Measurements from ENCODE around the gene USP21. TPM values are rescaled to one million over a fixed set of nuclear protein-coding genes. Genes with fewer than 3 reads are reported as not detected.

Gene USP21
- total and polyA plus RNA-seq, 2 of the 8 experiments (the other 6 are each of a cell fraction or from before 2014, with no cell fraction given), result 23.9 to 36.3 TPM

DNA sequence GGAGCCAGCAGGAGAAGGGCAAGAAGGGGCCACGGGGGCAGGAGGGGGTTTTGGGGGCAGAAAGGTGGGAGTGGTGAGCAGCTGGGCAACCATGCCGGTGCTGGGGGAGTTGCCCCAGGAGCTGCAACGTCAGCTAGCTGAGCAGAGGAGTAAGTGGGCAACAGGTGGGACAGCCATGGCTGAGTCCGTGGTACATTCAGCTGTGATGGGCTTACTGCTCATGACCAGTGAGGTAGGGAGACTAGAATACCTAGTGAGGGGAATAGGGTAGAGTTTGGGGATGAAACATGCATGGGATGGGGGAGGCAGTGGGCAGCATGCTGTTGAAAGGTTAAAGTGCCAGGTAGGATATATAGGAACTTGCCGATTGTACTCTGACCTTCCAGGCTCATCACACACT, 2.4 kb downstream of the USP21 start:
- Histone ChIP-seq H3K23me2 (ENCODE audit: low read depth, low read length) (peaks cover 14% of the 10 kb centered on the region), H4K91ac (replicated peaks; ENCODE audit: insufficient read length, low read length) (no peak overlapping the region), H3K27me3 (replicated peaks in 1 of 4; ENCODE audit: control insufficient read depth in 3 of 4, extremely low read depth in 1 of 4, insufficient read depth in 3 of 4, low read length in 3 of 4) (no peaks in the 10 kb centered on the region), H3K4ac (replicated peaks; ENCODE audit: insufficient read length, low read depth, low read length) (no peak overlapping the region), H4K20me1 (replicated peaks in 1 of 2; ENCODE audit: control insufficient read depth in 1 of 2, insufficient read depth in 2 of 2, low read length in 2 of 2) (no peaks in the 10 kb centered on the region), H2AFZ (ENCODE audit: low read length) (no peak overlapping the region), H4K8ac (ENCODE audit: extremely low read depth, insufficient read depth, low read length) (no peak overlapping the region), H3K4me2 (ENCODE audit: insufficient read depth in 1 of 2, low read depth in 2 of 2, low read length in 2 of 2) (no peak overlapping the region), H3K56ac (replicated peaks; ENCODE audit: insufficient read length, low read depth, low read length) (no peak overlapping the region), H2BK15ac (ENCODE audit: low read length) (no peak overlapping the region), H2BK12ac (ENCODE audit: low read depth, low read length) (no peak overlapping the region), H3K14ac (ENCODE audit: insufficient read length) (no peak overlapping the region), H4K5ac (ENCODE audit: insufficient read length, low read depth, low read length) (no peak overlapping the region), H3K79me1 (ENCODE audit: low read depth, low read length) (no peaks in the 10 kb centered on the region; the same call in 1 of the 2 replicates), H3K27ac (ENCODE audit: low read depth, low read length) (no peak overlapping the region), H3K9ac (replicated peaks in 1 of 4; ENCODE audit: extremely low read depth in 1 of 4, low read depth in 3 of 4, low read length in 3 of 4) (no peak overlapping the region), H3K4me3 (ENCODE audit: extremely low read depth in 1 of 4, insufficient read depth in 2 of 4, low read depth in 3 of 4, low read length in 4 of 4) (no peak overlapping the region), H2AK5ac (ENCODE audit: low read depth, low read length) (no peak overlapping the region), H2BK120ac (replicated peaks; ENCODE audit: low read depth, low read length) (no peak overlapping the region), H3K79me2 (ENCODE audit: control insufficient read depth in 1 of 2, insufficient read depth in 2 of 2, low read length in 2 of 2) (no peaks in the 10 kb centered on the region; a peak in 1 of 4 replicates), H3K9me3 (ENCODE audit: insufficient read depth in 2 of 2, low read depth in 1 of 2, low read length in 1 of 2) (no peaks in the 10 kb centered on the region), H2BK20ac (ENCODE audit: low read length) (no peak overlapping the region), H3K4me1 (replicated peaks in 1 of 4; ENCODE audit: control insufficient read depth in 3 of 4, insufficient read depth in 4 of 4, low read length in 3 of 4) (peaks cover 0 to 20% (median 8%) of the 10 kb centered on the region in 4 experiments; a peak in 5 of 7 replicates), H3K18ac (ENCODE audit: extremely low read depth, low read length) (no peak overlapping the region), H2BK5ac (ENCODE audit: low read depth, low read length) (no peak overlapping the region), H3K36me3 (ENCODE audit: control insufficient read depth in 2 of 4, insufficient read depth in 4 of 4, low read length in 3 of 4) (peaks cover 2 to 12% (median 7%) of the 10 kb centered on the region in 4 experiments; a peak in 5 of 8 replicates), H3K23ac (ENCODE audit: insufficient read length) (no peak overlapping the region)
- whole genome bisulfite sequencing, 2 experiments (ENCODE audit: extremely low coverage in 1 of 2, insufficient coverage in 1 of 2, insufficient read length in 1 of 2, insufficient replicate concordance in 2 of 2, low coverage in 1 of 2, low lambda C conversion rate in 2 of 2, missing lambda C conversion rate in 1 of 2), result 97% methylated on average over 3 of the region's 5 CpGs; no CpG with 5 or more reads in 1 of the 2 experiments
- ChIA-PET CTCF (ENCODE audit: partially characterized antibody) (interaction anchor here (0.7 to 5.2 kb wide), 6 partner anchors 7 to 151 kb away, joined by 3 to 32 read pairs (median 3); partner anchors contain the start of gene UFC1), POLR2A (ENCODE audit: partially characterized antibody) (interaction anchor here (1.7 to 2.2 kb wide), 2 partner anchors 8 to 29 kb away, joined by 4 to 8 read pairs; partner anchors contain the start of genes DEDD and UFC1)
- DNase-seq (ENCODE audit: low read depth in 1 of 2, low spot score in 2 of 2) (no peak), FAIRE-seq (no peak)
- no peak for TF ChIP-seq SIX5 (IDR thresholded peaks at IDR 0.05; ENCODE audit: low read depth, low read length)
- TF ChIP-seq TAF1 (IDR thresholded peaks at IDR 0.05; ENCODE audit: low read depth, low read length), result no peak
- TF ChIP-seq, protein P1, sequence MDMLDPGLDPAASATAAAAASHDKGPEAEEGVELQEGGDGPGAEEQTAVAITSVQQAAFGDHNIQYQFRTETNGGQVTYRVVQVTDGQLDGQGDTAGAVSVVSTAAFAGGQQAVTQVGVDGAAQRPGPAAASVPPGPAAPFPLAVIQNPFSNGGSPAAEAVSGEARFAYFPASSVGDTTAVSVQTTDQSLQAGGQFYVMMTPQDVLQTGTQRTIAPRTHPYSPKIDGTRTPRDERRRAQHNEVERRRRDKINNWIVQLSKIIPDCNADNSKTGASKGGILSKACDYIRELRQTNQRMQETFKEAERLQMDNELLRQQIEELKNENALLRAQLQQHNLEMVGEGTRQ (IDR thresholded peaks at IDR 0.05; ENCODE audit: low read length), result no peak
- TF ChIP-seq, protein P2, sequence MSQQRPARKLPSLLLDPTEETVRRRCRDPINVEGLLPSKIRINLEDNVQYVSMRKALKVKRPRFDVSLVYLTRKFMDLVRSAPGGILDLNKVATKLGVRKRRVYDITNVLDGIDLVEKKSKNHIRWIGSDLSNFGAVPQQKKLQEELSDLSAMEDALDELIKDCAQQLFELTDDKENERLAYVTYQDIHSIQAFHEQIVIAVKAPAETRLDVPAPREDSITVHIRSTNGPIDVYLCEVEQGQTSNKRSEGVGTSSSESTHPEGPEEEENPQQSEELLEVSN (IDR thresholded peaks at IDR 0.05), result no peak
- TF ChIP-seq KDM5A (IDR thresholded peaks at IDR 0.05; ENCODE audit: low read length), result no peak
- TF ChIP-seq CTBP2 (IDR thresholded peaks at IDR 0.05; ENCODE audit: borderline replicate concordance, insufficient read depth, insufficient read length, low read length), result no peak
- TF ChIP-seq SIN3A (conservative IDR thresholded peaks at IDR 0.05 in 1 of 2, IDR thresholded peaks at IDR 0.05 in 1 of 2; ENCODE audit: low read depth in 1 of 2, low read length in 2 of 2), result no peak
- no peak for TF ChIP-seq RAD21 (IDR thresholded peaks at IDR 0.05 in 1 of 2, conservative IDR thresholded peaks at IDR 0.05 in 1 of 2; ENCODE audit: low read depth in 2 of 2, low read length in 2 of 2)
- TF ChIP-seq JUN (IDR thresholded peaks at IDR 0.05; ENCODE audit: low read depth, low read length), result no peak
- TF ChIP-seq CBX5 (IDR thresholded peaks at IDR 0.05; ENCODE audit: low read depth, low read length), result no peak
- TF ChIP-seq YY1 (IDR thresholded peaks at IDR 0.05; ENCODE audit: low read depth, low read length), result no peak
- TF ChIP-seq CHD1 (IDR thresholded peaks at IDR 0.05; ENCODE audit: low read depth, low read length), result no peak
